Limb (tissue), 2 donors: ENCODE measurements around the gene TBC1D22A.

Experiments used
- DNase-seq, 2 donors: peaks; one replicate each; pipeline ENCODE4 v3.0.0-alpha.2; 2016; ENCODE audit errors: extremely low spot score in 2 of 2

Gene TBC1D22A

DNA sequence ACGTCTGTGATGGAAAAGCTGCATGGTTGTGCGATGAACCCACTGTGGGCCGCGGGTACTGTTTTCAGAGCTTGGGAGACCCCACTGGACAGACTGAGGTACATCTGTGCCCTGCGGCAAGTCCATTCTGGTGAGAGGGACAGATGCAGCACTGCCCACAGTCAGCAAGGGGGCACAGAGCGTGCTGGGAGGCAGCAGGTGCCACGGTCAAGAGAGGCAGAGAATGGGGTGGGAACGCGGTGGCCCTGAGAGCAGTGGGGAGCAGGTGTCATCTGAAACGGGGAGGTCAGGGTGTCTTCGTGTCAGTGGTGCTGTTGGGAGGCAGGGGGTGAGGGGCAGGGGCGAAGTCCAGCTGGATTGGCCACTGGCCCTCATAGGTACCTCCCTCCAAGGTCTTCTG lies 32.0 kb downstream of the TBC1D22A start:
- DNase-seq = no peak

- no peak for DNase-seq
Measured at GRCh38 chr22:46795140-46795539, 32.7 kb downstream of the TBC1D22A start.

GRCh38 chr22:46795845-46796565 lies 33.6 kb downstream of the TBC1D22A start:
- DNase-seq = no peak

- no peak for DNase-seq
Measured at GRCh38 chr22:46796566-46797195, 34.2 kb downstream of the TBC1D22A start.

- peak in 1 of 2 donors; percentile 16 for DNase-seq
Measured at GRCh38 chr22:46797355-46797754, 34.9 kb downstream of the TBC1D22A start.

GRCh38 chr22:46798041-46798365 lies 35.6 kb downstream of the TBC1D22A start:
- no peak for DNase-seq

DNA sequence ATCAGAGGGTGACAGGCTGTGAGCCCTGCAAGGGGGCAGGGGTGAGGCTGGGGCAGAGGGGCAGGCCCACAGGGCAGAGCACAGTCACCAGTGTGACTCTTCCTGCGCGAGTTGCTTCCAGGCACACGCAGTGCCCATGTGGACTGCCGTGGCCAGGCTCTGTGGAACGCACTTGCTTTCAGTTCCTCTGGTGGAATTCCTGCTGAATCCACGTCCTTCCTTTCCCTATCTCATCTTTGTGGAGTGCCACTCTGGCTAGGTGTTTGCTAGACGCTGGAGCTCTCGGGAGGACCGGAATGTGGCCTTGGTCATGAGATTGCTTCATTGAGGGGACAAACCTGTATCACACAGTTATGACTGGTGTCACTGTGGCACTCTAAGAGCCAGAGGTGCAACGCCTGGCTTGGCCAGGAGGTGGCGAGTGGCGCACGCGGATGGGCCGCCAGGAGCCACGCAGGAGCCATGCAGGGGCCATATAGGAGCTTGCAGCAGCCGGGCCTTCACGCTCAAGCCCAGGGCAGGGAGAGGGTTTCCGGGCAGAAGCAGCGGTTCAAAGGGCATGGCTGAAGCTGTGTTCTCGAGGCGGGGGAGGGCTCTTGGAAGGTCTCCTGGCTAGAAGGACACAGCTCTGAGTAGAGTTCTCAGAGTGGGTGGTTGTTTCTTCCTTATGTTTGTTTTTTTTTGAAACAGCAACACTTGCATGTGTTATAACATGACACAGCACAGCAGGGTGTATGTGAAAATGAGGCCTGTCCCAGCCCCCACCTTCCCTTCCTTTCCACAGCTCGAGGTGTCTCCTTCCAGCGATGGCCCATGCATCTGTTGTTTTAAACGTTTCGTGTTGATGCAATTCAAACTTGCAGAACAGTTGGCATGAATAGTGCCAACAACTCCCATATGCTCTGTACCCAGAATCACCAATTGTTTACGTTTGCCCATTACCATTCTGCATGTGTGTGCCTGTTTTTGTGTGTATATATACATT lies 36.2 kb downstream of the TBC1D22A start:
- DNase-seq = peak; percentile 60 to 87

- no peak for DNase-seq
Measured at GRCh38 chr22:46799626-46800025, 37.2 kb downstream of the TBC1D22A start.

- DNase-seq = no peak
Measured at GRCh38 chr22:46800102-46800857, 37.8 kb downstream of the TBC1D22A start.

DNA sequence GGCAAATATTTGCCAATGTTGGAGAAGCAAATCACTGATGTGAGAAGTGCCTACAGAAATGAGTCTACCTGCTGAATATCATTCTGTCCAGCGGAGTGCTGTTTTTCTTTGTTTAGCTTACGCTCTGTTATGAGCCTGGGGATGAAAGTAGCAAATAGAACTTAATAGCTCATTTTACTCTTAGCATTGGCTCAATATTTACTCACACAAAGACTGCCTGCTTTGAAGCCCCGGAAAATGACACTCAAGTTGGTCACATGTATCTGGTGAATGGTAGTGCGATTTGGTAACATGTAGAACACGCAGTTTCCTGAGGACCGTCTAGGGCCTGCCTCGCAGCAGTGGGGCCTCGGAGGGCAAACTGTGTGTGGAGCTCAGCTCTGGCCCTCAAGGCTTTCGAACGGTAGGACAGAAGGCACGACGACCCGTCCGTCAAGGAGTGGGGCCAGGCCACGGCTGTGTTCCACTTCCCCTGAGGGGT lies 38.9 kb downstream of the TBC1D22A start:
- DNase-seq = no peak

DNA sequence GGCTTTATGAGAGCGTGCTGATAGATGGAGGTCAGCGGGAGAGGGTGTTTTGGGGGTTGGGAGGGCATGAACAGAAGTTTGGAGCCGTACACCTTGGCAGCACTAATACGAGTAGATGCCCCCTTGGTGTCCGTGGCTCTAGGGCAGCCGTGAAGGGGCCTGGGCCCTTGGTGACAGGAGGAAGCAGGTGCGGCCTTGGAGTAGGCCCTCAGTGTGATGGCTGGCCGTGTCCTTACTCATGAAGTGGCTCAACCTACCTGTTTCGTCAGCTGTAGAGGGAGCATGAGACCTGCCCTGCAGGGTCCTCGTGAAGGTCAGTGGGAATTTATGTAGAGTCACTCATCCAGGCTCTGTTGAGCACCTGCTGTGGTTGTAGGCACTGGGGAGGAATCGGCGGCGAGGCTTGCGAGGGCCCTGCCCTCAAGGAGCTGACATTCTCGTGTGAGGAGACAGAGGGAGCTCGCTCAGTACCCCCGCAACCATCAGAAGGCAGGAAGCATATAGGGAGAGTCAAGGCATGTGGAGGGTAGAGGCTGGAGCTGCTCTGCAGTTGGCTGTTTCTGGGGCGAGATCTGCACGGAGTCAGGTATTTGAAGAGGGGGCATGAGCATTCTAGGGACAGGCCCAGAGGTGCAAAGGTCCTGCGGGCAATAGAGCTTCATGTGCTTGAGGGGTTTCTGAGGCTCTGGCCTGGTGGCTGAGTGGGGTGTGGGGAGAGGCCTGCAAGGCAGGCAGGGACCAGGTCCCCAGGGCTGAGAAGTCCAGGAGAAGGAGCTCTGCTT lies 39.6 kb downstream of the TBC1D22A start:
- no peak for DNase-seq

- DNase-seq = no peak
Measured at GRCh38 chr22:46802608-46803027, 40.2 kb downstream of the TBC1D22A start.

DNA sequence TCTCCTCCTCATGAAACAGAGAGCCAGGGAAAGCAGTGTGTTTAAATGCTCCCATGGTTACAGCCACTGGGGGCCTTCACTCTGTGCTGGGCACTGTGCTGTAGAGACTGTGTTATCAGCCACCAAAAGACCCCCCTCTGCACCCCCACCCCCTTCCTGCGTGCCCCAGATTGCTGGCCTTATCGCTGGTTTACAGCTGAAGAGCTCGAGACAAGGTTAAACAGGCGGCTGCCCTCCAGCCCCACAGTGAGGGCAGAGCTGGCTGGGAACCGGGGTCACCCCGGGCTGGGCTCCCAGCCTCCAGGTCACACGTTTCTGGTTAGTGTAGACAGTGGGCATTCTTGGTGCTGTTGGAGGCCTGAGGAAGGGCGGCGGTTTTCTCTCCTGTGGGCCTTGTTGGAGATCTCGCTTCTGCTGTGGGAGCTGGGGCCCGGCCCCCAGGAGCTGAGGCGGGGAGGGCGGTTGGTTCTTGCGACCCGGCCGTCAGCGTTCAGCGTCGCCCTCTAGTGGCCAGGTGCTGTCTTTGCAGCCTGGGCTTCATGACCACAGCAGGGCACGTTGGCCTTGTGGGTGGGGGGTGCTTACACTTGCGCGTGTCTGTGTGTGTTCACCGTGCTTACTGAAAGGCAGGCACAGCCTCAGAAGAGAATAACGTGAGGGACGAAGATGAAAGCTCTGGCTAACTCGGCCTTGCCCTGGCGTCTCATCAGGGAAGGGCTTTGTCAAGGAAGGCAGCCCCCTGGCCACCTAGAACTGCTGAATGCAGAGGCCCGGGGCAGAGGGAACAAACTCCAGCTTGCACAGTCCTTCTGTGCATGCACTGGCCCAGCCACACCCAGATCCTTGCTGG lies 40.8 kb downstream of the TBC1D22A start:
- no peak for DNase-seq

DNA sequence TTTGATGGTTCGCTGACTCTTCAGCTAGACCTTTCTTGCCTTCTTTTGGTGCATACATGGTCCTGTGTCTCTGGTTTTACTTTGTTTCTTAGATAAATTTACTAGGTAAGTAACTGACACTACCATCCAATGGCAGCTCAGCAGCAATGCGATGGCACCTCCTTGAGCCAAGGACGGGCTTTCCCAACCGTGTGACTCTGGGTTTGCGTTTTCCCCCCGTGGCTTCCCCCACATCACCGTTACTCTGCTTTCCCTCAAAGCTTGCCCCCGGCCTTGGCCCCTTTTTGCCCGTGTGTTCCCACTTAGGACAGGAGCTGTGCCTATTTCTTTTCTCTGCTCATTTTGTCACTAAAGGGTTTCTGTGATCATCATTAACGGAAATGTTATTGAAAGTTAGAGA lies 41.5 kb downstream of the TBC1D22A start:
- peak in 1 of 2 donors; percentile 11 for DNase-seq

DNA sequence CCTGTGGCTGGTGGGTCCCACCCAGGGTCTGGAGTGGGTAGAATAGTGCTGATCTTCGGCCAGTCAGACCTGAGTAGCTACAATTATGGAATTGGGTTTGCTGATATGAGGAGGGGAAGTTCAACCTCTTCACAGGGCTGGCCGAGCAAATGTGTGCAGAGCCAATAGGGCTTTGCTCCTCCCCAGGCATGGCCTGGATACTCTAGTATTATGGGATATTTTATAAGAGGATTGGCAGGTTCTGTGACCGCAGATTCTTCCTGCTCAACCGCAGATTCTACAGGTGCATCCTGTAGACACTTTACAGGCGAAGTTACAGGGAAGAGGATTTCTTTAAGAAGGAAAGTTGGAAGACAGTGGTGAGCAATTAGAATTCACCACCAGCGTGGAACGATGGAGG lies 44.3 kb downstream of the TBC1D22A start:
- peak in 1 of 2 donors; percentile 12 for DNase-seq

DNA sequence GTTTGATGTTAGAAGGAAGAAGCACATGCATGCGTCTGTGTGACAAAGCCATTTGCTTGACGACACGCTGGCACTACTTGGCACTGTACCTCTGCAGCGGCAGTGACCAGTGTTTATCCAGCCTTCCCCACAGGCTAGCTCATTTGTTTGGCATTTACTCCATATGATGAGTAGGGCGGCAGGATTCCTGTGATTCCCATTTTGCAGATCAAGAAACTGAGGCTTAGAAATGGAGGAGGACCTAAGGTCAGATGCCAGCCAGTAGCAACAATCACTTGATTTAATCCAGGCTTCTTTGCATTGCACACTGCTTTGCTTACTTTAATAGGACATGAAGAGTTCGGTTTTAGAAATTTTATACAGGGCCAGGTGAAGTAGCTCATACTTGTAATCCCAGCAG lies 45.0 kb downstream of the TBC1D22A start:
- DNase-seq = peak in 1 of 2 donors; percentile 11

GRCh38 chr22:46809153-46809885 lies 46.9 kb downstream of the TBC1D22A start:
- DNase-seq = peak in 1 of 2 donors; percentile 6

DNA sequence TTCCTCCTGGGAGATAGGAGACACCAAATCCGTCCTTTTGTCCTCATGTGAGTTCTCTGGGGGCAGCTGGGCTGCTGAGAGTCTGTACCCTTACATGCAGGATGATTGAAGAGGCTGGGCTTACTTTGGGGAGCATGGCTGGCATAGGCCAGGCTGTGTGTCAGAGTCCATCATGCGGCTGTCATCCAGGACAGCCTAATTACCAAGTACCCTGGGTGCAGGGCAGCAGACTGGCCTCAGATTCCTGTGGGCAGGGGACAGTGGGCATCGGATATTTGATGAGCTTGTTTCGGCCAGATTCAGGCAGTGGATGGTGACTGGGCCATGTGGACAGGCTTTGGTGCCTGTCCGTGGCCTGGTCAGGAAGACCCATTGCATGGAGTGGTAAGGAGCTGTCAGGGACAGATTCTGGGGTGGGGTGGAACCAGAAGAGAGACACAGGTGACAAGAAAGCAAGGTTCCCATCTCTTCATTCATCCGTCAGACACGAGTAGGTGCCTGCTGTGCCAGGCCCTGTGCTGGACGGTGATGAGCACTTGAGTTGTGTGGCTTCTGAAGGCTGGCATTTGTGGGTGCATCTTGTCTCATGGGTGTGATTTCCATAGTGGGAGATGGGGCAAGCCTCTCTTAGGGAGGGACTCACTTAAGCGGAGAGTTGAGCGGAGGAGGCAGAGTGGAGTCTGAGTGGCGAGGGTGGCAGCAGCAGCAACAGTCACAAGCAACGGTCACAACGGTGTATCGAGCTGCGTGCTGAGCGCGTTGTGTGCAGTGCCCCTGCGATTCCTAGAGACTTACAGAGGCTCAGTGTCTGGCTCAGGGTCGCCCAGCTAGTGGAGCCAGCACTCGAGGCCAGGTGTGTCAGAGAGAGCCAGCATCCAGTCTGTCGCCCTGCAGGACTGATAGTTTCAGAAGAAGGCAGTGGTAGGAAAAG lies 48.7 kb downstream of the TBC1D22A start:
- DNase-seq = no peak
